WERI-Rb-1 (cell line): ENCODE measurements around the gene ZSCAN25.

ENCODE experiments used
- DNase-seq: peaks from one replicate; pipeline ENCODE4 v3.0.0-alpha.2; 2020
- H3K27ac ChIP-seq: fragments of 250-450 bp; sonication (Bioruptor Pico); 2 replicates; pipeline ENCODE4 v1.5.1; 2020; ENCODE audit warnings: mild to moderate bottlenecking, moderate library complexity
- H3K27me3 ChIP-seq: fragments of 250-450 bp; sonication (Bioruptor Pico); 2 replicates; pipeline ENCODE4 v1.5.1; 2021; ENCODE audit warnings: mild to moderate bottlenecking, low read depth, moderate library complexity; ENCODE audit not compliant: insufficient read depth, severe bottlenecking
- H3K36me3 ChIP-seq: fragments of 250-450 bp; sonication (Bioruptor Pico); 2 replicates; pipeline ENCODE4 v1.5.1; 2020; ENCODE audit warnings: mild to moderate bottlenecking, moderate library complexity
- H3K4me3 ChIP-seq: 2 replicates; pipeline ENCODE4 v1.5.1; 2011; ENCODE audit warnings: low read depth, mild to moderate bottlenecking, control low read depth, low read length
- H3K9me3 ChIP-seq: fragments of 250-450 bp; sonication (Bioruptor Pico); 2 replicates; pipeline ENCODE4 v1.5.1; 2021; ENCODE audit warnings: mild to moderate bottlenecking, moderate library complexity; ENCODE audit not compliant: severe bottlenecking
- CTCF ChIP-seq: IDR thresholded peaks from 2 replicates; pipeline ENCODE4 v1.5.1; 2011; ENCODE audit warnings: low read depth, mild to moderate bottlenecking, control low read depth, inconsistent platforms, low read length

Gene ZSCAN25

GRCh38 chr7:99639267-99639666 is 22.5 kb downstream of the ZSCAN25 start:
- Histone ChIP-seq H3K27ac (no peak overlapping the region), H3K27me3 (no peaks in the 10 kb centered on the region), H3K36me3 (no peaks in the 10 kb centered on the region), H3K4me3 (no peak overlapping the region), H3K9me3 (no peaks in the 10 kb centered on the region)
- no peak for DNase-seq
- no peak for TF ChIP-seq CTCF

GRCh38 chr7:99642027-99642426 is 25.3 kb downstream of the ZSCAN25 start:
- Histone ChIP-seq H3K27ac (no peak overlapping the region), H3K9me3 (no peaks in the 10 kb centered on the region), H3K36me3 (no peaks in the 10 kb centered on the region), H3K27me3 (no peaks in the 10 kb centered on the region), H3K4me3 (no peak overlapping the region)
- DNase-seq: no peak
- no peak for TF ChIP-seq CTCF

- Histone ChIP-seq H3K36me3 (no peaks in the 10 kb centered on the region), H3K27ac (no peak overlapping the region), H3K4me3 (no peak overlapping the region), H3K27me3 (no peaks in the 10 kb centered on the region), H3K9me3 (no peaks in the 10 kb centered on the region)
- TF ChIP-seq CTCF: no peak
- DNase-seq: no peak
These were observed 26.7 kb downstream of the ZSCAN25 start for GRCh38 chr7:99643464-99643863.

GRCh38 chr7:99644431-99644830 is 27.7 kb downstream of the ZSCAN25 start:
- H3K27ac ChIP-seq: no peak overlapping the region
- no peak for DNase-seq
- no peaks in the 10 kb centered on the region for H3K36me3 ChIP-seq
- H3K27me3 ChIP-seq: no peaks in the 10 kb centered on the region
- H3K4me3 ChIP-seq: no peak overlapping the region
- H3K9me3 ChIP-seq: no peaks in the 10 kb centered on the region
- no peak for TF ChIP-seq CTCF

- Histone ChIP-seq H3K36me3 (no peaks in the 10 kb centered on the region), H3K27ac (no peak overlapping the region), H3K9me3 (no peaks in the 10 kb centered on the region), H3K4me3 (no peak overlapping the region), H3K27me3 (no peaks in the 10 kb centered on the region)
- TF ChIP-seq CTCF: no peak
- DNase-seq: no peak
These were observed 28.8 kb downstream of the ZSCAN25 start for GRCh38 chr7:99645590-99645989.

- no peaks in the 10 kb centered on the region for H3K27me3 ChIP-seq
- no peak overlapping the region for H3K4me3 ChIP-seq
- no peaks in the 10 kb centered on the region for H3K36me3 ChIP-seq
- no peak overlapping the region for H3K27ac ChIP-seq
- TF ChIP-seq CTCF: no peak
- no peaks in the 10 kb centered on the region for H3K9me3 ChIP-seq
- no peak for DNase-seq
These were observed 32.1 kb downstream of the ZSCAN25 start for GRCh38 chr7:99648843-99649242.
